ENCODE measurements around the gene AOC2. TPM values are rescaled to one million over a fixed set of nuclear protein-coding genes. Genes with fewer than 3 reads are reported as not detected.

AOC2 gene
- total and polyA plus RNA-seq, 2 of the 13 experiments (the other 11 are each of a cell fraction or from before 2014, with no cell fraction given), result 1.2 to 3.3 TPM

DNA sequence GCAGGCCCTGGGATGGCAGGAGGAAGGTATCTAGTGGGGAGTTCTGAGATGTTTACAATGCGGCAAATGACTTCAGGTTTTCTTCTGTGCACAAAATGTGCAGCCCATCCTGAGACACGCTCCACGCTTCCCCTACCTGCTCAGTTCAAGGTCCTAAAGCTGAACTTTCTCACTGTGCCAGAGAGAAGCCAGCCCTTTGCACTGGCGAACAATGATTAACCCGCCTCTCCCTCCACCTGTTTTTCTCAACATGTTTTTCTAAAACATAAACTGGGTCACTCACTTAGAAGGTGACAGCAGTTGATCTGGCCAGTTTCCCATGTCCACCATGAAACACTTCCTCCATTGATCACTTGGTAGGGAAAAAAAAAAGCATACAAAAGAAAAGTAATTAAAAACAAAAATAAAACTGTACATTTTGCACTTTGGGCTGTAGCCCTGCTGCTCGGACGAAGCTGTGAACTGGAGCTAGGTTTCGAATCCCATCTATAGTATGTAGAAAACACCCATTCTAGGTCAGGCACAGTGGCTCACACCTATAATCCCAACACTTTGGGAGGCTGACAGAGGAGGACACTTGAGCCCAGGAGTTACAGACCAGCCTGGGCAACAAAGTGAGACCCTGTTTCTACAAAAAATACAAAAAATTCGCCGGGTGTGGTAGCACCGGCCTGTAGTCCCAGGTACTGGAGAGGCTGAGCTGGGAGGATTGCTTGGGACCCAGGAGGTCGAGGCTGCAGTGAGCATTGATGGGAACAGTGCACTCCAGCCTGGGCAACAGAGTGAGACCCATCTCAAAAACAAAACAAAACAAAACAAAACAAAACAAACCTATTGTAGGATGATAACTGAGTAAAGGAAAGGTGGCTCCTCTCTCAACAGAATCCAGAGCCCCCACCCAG is 50.2 kb downstream of the AOC2 start (continued):
- TF ChIP-seq THRA (CRISPR knock-in tag; IDR thresholded peaks at IDR 0.05; ENCODE audit: borderline replicate concordance) (peak; percentile 96), PCBP2 (optimal IDR thresholded peaks at IDR 0.05; ENCODE audit: low read depth, low read length, poor library complexity, severe bottlenecking) (no peak), ZNF510 (CRISPR knock-in tag; IDR thresholded peaks at IDR 0.05; ENCODE audit: low read depth) (no peak), ZNF616 (CRISPR knock-in tag; IDR thresholded peaks at IDR 0.05; ENCODE audit: low read depth) (no peak), TEAD3 (CRISPR knock-in tag; optimal IDR thresholded peaks at IDR 0.05; ENCODE audit: borderline replicate concordance) (peak; percentile 72), HHEX (CRISPR knock-in tag; IDR thresholded peaks at IDR 0.05) (peak; percentile 59; the same call in 1 of the 2 replicates), FOSL2 (CRISPR knock-in tag; IDR thresholded peaks at IDR 0.05) (peak; percentile 80), ZFP36L1 (CRISPR knock-in tag; IDR thresholded peaks at IDR 0.05) (peak; percentile 81), POLR2AphosphoS2 (IDR thresholded peaks at IDR 0.05; ENCODE audit: low read depth, low read length) (no peak), ZNF121 (CRISPR knock-in tag; IDR thresholded peaks at IDR 0.05) (peak; percentile 95), SOX13 (IDR thresholded peaks at IDR 0.05) (peak; percentile 41; the same call in 1 of the 2 replicates), SOX13 (CRISPR knock-in tag; conservative IDR thresholded peaks at IDR 0.05 in 1 of 2, IDR thresholded peaks at IDR 0.05 in 1 of 2) (peak in 1 of 2 experiments; percentile 94; a peak in 2 of 4 replicates), MIER3 (CRISPR knock-in tag; IDR thresholded peaks at IDR 0.05; ENCODE audit: borderline replicate concordance) (peak; percentile 97), ZNF496 (CRISPR knock-in tag; IDR thresholded peaks at IDR 0.05; ENCODE audit: insufficient replicate concordance) (no peak), NFE2L1 (CRISPR knock-in tag; IDR thresholded peaks at IDR 0.05; ENCODE audit: borderline replicate concordance) (no peak), U2AF2 (IDR thresholded peaks at IDR 0.05; ENCODE audit: low read depth, low read length) (no peak), PAWR (CRISPR knock-in tag; IDR thresholded peaks at IDR 0.05; ENCODE audit: borderline replicate concordance) (no peak), RXRB (CRISPR knock-in tag; IDR thresholded peaks at IDR 0.05; ENCODE audit: borderline replicate concordance) (peak; percentile 98), PPARG (CRISPR knock-in tag; conservative IDR thresholded peaks at IDR 0.05) (peak; percentile 92), FLYWCH1 (CRISPR knock-in tag; IDR thresholded peaks at IDR 0.05) (no peak), ELF3 (CRISPR knock-in tag; IDR thresholded peaks at IDR 0.05) (peak; percentile 90), IRF9 (CRISPR knock-in tag; IDR thresholded peaks at IDR 0.05; ENCODE audit: borderline replicate concordance) (no peak; the same call in 1 of the 2 replicates), CHD4 (IDR thresholded peaks at IDR 0.05; ENCODE audit: borderline replicate concordance, low read length) (peak; percentile 15; the same call in 1 of the 2 replicates), PRMT3 (CRISPR knock-in tag; IDR thresholded peaks at IDR 0.05; ENCODE audit: borderline replicate concordance, low read depth) (no peak)
- TF ChIP-seq, protein P1, sequence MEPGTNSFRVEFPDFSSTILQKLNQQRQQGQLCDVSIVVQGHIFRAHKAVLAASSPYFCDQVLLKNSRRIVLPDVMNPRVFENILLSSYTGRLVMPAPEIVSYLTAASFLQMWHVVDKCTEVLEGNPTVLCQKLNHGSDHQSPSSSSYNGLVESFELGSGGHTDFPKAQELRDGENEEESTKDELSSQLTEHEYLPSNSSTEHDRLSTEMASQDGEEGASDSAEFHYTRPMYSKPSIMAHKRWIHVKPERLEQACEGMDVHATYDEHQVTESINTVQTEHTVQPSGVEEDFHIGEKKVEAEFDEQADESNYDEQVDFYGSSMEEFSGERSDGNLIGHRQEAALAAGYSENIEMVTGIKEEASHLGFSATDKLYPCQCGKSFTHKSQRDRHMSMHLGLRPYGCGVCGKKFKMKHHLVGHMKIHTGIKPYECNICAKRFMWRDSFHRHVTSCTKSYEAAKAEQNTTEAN (CRISPR knock-in tag; conservative IDR thresholded peaks at IDR 0.05), result no peak; the same call in 1 of the 2 replicates
- TF ChIP-seq, protein P2, sequence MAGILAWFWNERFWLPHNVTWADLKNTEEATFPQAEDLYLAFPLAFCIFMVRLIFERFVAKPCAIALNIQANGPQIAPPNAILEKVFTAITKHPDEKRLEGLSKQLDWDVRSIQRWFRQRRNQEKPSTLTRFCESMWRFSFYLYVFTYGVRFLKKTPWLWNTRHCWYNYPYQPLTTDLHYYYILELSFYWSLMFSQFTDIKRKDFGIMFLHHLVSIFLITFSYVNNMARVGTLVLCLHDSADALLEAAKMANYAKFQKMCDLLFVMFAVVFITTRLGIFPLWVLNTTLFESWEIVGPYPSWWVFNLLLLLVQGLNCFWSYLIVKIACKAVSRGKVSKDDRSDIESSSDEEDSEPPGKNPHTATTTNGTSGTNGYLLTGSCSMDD (CRISPR knock-in tag; IDR thresholded peaks at IDR 0.05), result no peak

Measured in HepG2 (cell line).